Esophagus squamous epithelium (tissue), 5 donors: ENCODE results near the gene ALCAM. TPM values are rescaled to one million over a fixed set of nuclear protein-coding genes. Genes with fewer than 3 reads are reported as not detected.

Experiments
- DNase-seq: peaks from one replicate; lab custom pipeline; 2025; lab: John Stamatoyannopoulos, UW
- H3K27ac ChIP-seq, 4 donors: fragments of 200-600 bp; sonication (generic); one replicate each; pipeline ENCODE4 v1.5.1; 2016 to 2019; ENCODE audit warnings: mild to moderate bottlenecking in 1 of 4
- H3K27me3 ChIP-seq, 4 donors: fragments of 200-600 bp; sonication (generic); 1 replicate in 3 of 4; 2 replicates in 1 of 4; pipeline versions ENCODE4 v1.5.1 to v1.6.0; 2017 to 2021; ENCODE audit warnings: antibody characterized with exemption in 1 of 4
- H3K36me3 ChIP-seq, 3 donors: fragments of 200-600 bp; sonication (generic); one replicate each; pipeline ENCODE4 v1.5.1; 2016 to 2019
- H3K4me1 ChIP-seq, 3 donors: fragments of 200-600 bp; sonication (generic); one replicate each; pipeline ENCODE4 v1.5.1; 2017 to 2019
- H3K4me3 ChIP-seq, 4 donors: fragments of 200-600 bp; sonication (generic); 1 replicate in 3 of 4; 2 replicates in 1 of 4; pipeline ENCODE4 v1.5.1; 2016 to 2019; ENCODE audit warnings: mild to moderate bottlenecking in 2 of 4, moderate library complexity in 1 of 4
- H3K9me3 ChIP-seq, 3 donors: fragments of 200-600 bp; sonication (generic); one replicate each; pipeline ENCODE4 v1.5.1; 2016 to 2019
- POLR2A ChIP-seq, 4 donors: fragments of 450-650 bp; IDR thresholded peaks; one replicate each; pipeline ENCODE4 v1.6.1; 2017; ENCODE audit warnings: antibody characterized with exemption in 4 of 4, mild to moderate bottlenecking in 4 of 4, moderate library complexity in 3 of 4
- WGBS, 2 donors: methylation state at CpG; one replicate each; pipeline ENCODE4 v1.1.5; 2018; 5-methylcytosine and 5-hydroxymethylcytosine counted together
- intact Hi-C: fragments of 100-400 bp; cut with DNase I; formaldehyde crosslinking; loops from one replicate; pipeline ENCODE4 v1.15.0; 2022
- total RNA-seq, 4 donors: library from RNA; depleted of rRNA; stranded (reverse); fragments of >200 nt; gene quantifications; one replicate each; pipeline ENCODE4 v1.1.0, GENCODE V29; 2016
- TF ChIP-seq, protein P1 (sequence below), 6 experiments: fragments of 450-650 bp in 4 of 6; fragments of 200-600 bp in 2 of 6; sonication (generic) in 2 of 6; IDR thresholded peaks; one replicate each; pipeline ENCODE4 v1.5.1; 2016 to 2019; ENCODE audit warnings: antibody characterized with exemption in 6 of 6, mild to moderate bottlenecking in 4 of 6, moderate library complexity in 4 of 6
- donor health status: DM: yes; HTN: yes; CAD: no.

Gene ALCAM
- total RNA-seq: 10 to 100 TPM in 1 of 4 donors, 1 to 10 TPM in 3; 4.6 to 18.9 (median 8.0) TPM

GRCh38 chr3:105366326-105367062 is at the start of gene ALCAM:
ALCAM (plus strand) TSS chr3:105366909.
- 0% methylated on average over 14 to 22 of the region's 48 CpGs for WGBS, 2 donors
- peaks cover 4 to 54% (median 10%) of the 10 kb centered on the region in 3 donors for H3K4me1 ChIP-seq
- H3K9me3 ChIP-seq: no peaks in the 10 kb centered on the region
- peak within 1 kb of the TSS; percentile 73 to 86 (median 81) for H3K27ac ChIP-seq
- H3K4me3 ChIP-seq: peak within 1 kb of the TSS; percentile 48 to 71 (median 63)
- H3K36me3 ChIP-seq: no peaks in the 10 kb centered on the region
- H3K27me3 ChIP-seq: peaks cover 0 to 5% (median 0%) of the 10 kb centered on the region in 4 donors
- intact Hi-C loops: no loop called here
- TF ChIP-seq, protein P1, sequence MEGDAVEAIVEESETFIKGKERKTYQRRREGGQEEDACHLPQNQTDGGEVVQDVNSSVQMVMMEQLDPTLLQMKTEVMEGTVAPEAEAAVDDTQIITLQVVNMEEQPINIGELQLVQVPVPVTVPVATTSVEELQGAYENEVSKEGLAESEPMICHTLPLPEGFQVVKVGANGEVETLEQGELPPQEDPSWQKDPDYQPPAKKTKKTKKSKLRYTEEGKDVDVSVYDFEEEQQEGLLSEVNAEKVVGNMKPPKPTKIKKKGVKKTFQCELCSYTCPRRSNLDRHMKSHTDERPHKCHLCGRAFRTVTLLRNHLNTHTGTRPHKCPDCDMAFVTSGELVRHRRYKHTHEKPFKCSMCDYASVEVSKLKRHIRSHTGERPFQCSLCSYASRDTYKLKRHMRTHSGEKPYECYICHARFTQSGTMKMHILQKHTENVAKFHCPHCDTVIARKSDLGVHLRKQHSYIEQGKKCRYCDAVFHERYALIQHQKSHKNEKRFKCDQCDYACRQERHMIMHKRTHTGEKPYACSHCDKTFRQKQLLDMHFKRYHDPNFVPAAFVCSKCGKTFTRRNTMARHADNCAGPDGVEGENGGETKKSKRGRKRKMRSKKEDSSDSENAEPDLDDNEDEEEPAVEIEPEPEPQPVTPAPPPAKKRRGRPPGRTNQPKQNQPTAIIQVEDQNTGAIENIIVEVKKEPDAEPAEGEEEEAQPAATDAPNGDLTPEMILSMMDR (IDR thresholded peaks at IDR 0.05): peak; percentile 9 to 87 (median 62)
- peak in 2 of 4 donors; percentile 56 to 79 for TF ChIP-seq POLR2A (IDR thresholded peaks at IDR 0.05)
- peak; percentile 45 for DNase-seq

DNA sequence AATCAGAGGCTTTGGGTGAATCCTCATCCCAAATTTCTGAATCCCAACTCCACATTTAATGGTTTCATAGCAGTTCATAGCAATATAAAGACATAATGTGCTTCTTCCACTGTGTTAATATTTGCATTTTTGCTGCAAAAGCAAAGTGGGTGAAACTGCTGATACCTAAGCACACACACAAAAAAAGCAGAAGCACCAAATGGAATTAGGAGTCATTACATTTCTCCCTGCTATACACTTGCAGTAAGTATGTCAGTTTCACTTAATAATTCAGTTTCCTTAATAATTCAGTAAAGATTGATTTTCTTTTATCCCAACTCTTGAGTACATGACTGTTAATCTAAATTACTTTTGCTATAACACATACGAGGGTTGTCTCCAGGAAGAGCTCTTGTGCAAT is 48.9 kb upstream of the ALCAM start:
- DNase-seq: no peak
- H3K4me1 ChIP-seq: no peaks in the 10 kb centered on the region
- WGBS, 2 donors: 25 to 31% methylated on average over 1 of the region's 1 CpG
- no peaks in the 10 kb centered on the region for H3K27me3 ChIP-seq
- H3K36me3 ChIP-seq: no peaks in the 10 kb centered on the region
- intact Hi-C loops: no loop called here
- H3K27ac ChIP-seq: no peak overlapping the region
- no peak for TF ChIP-seq POLR2A (IDR thresholded peaks at IDR 0.05)
- TF ChIP-seq, protein P1 (IDR thresholded peaks at IDR 0.05): no peak
- H3K9me3 ChIP-seq: no peaks in the 10 kb centered on the region
- no peak overlapping the region for H3K4me3 ChIP-seq

- 80 to 87% methylated on average over 3 of the region's 3 CpGs for WGBS, 2 donors
- intact Hi-C loops: no loop called here
- no peak for TF ChIP-seq POLR2A (IDR thresholded peaks at IDR 0.05)
- TF ChIP-seq, protein P1 (IDR thresholded peaks at IDR 0.05): no peak
Measured at GRCh38 chr3:105322570-105323273, 44.0 kb upstream of the ALCAM start.

DNA sequence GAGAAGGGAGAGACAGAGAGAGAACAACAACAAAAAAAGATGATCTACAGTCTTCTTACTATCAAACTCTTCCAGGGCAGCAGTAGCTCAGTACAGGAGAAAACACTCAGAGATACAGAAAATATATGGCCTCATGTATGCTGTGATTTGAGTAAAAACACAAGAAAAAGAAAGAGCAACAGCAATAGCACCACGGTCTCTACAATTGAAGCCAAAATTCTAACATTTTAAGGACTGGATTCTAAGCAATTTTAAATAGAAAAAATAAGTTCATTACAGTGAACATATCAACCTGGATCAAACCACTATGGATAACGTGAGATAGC is 43.5 kb upstream of the ALCAM start:
- H3K4me3 ChIP-seq: no peak overlapping the region
- intact Hi-C loops: no loop called here
- no peaks in the 10 kb centered on the region for H3K36me3 ChIP-seq
- no peak for TF ChIP-seq POLR2A (IDR thresholded peaks at IDR 0.05)
- TF ChIP-seq, protein P1 (IDR thresholded peaks at IDR 0.05): no peak
- peaks cover 0 to 6% (median 0%) of the 10 kb centered on the region in 3 donors for H3K4me1 ChIP-seq
- WGBS, 2 donors: 51 to 69% methylated on average over 2 of the region's 2 CpGs
- H3K27me3 ChIP-seq: no peaks in the 10 kb centered on the region
- H3K9me3 ChIP-seq: no peaks in the 10 kb centered on the region
- H3K27ac ChIP-seq: no peak overlapping the region
- DNase-seq: no peak

More at GRCh38 chr3:105322570-105323273, 44.0 kb upstream of the ALCAM start:
- no peak overlapping the region for H3K4me3 ChIP-seq
- H3K36me3 ChIP-seq: no peaks in the 10 kb centered on the region
- no peak overlapping the region for H3K27ac ChIP-seq
- peaks cover 0 to under 1% (median 0%) of the 10 kb centered on the region in 3 donors for H3K4me1 ChIP-seq
- H3K9me3 ChIP-seq: no peaks in the 10 kb centered on the region
- no peaks in the 10 kb centered on the region for H3K27me3 ChIP-seq
- DNase-seq: no peak

DNA sequence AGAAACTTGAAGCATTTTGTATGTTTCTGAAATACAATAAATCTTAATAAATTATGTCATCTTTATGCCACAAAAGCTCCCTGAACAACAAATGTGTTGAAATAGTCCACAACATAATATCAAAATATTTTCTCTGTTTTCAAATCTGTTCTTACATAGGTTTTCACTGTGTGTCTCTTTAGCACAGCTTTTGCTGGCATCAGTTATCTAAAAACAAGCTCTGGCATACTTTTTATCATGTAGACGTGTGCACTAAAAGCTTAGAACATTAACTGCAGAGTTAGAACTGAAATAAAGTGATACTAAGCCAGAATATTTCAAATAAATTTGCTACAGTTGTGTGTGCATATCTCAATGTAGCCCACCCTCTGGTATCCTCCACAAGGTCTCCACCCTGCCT is 41.8 kb upstream of the ALCAM start:
- TF ChIP-seq, protein P1 (IDR thresholded peaks at IDR 0.05): no peak
- TF ChIP-seq POLR2A (IDR thresholded peaks at IDR 0.05): no peak
- H3K9me3 ChIP-seq: no peaks in the 10 kb centered on the region
- H3K4me3 ChIP-seq: no peak overlapping the region
- H3K27me3 ChIP-seq: no peaks in the 10 kb centered on the region
- H3K4me1 ChIP-seq: peaks cover 0 to 9% (median 0%) of the 10 kb centered on the region in 3 donors
- intact Hi-C loops: no loop called here
- no peaks in the 10 kb centered on the region for H3K36me3 ChIP-seq
- WGBS, 2 donors: 71 to 88% methylated on average over 1 of the region's 1 CpG
- DNase-seq: no peak
- H3K27ac ChIP-seq: no peak overlapping the region
